Epithelial cell of esophagus (primary cell): Measurements from ENCODE around the gene ELP2.

Source experiments
- DNase-seq: peaks from one replicate; pipeline ENCODE4 v3.0.0; 2010; ENCODE audit warnings: low read depth
- H3K4me3 ChIP-seq: 2 replicates; pipeline ENCODE4 v1.5.1; 2011; ENCODE audit warnings: mild to moderate bottlenecking, low read length, control low read depth
- CTCF ChIP-seq: IDR thresholded peaks from 2 replicates; pipeline ENCODE4 v1.5.1; 2011; ENCODE audit warnings: low read depth, mild to moderate bottlenecking, low read length, control low read depth, inconsistent platforms; ENCODE audit not compliant: insufficient read depth; ENCODE audit errors: missing control alignments

ELP2 gene

GRCh38 chr18:36130883-36131653 is 1.4 kb downstream of the ELP2 start:
- no peak for DNase-seq
- no peak for TF ChIP-seq CTCF
- H3K4me3 ChIP-seq: peak overlapping the region; percentile 99

- TF ChIP-seq CTCF: no peak
- DNase-seq: no peak
- H3K4me3 ChIP-seq: no peak overlapping the region
Observed at GRCh38 chr18:36131692-36132483, 2.2 kb downstream of the ELP2 start.

GRCh38 chr18:36132756-36133155 is 3.1 kb downstream of the ELP2 start:
- no peak overlapping the region for H3K4me3 ChIP-seq
- TF ChIP-seq CTCF: no peak
- no peak for DNase-seq

- TF ChIP-seq CTCF: no peak
- DNase-seq: no peak
- H3K4me3 ChIP-seq: no peak overlapping the region
Observed at GRCh38 chr18:36135264-36135663, 5.6 kb downstream of the ELP2 start.

GRCh38 chr18:36139245-36139644 is 9.5 kb downstream of the ELP2 start:
- TF ChIP-seq CTCF: no peak
- H3K4me3 ChIP-seq: no peak overlapping the region
- no peak for DNase-seq

- TF ChIP-seq CTCF: no peak
- DNase-seq: no peak
- H3K4me3 ChIP-seq: no peak overlapping the region
Observed at GRCh38 chr18:36141576-36141975, 11.9 kb downstream of the ELP2 start.
